ENCODE results near the gene MYO9A. TPM values are rescaled to one million over a fixed set of nuclear protein-coding genes. Genes with fewer than 3 reads are reported as not detected.
"Not testable (repeated sequence)": the region's sequence is repeated elsewhere in the genome, so short reads cannot be mapped to it uniquely, and the experiment has no call there.

Gene MYO9A
- total RNA-seq, 1 experiment from 2014 or later, result 41.6 TPM

- intact Hi-C loops (cut with micrococcal nuclease; ENCODE audit: unreplicated experiment) (no loop called here), in situ Hi-C loops (cut with HindIII; ENCODE audit: low pct_unique_long_range_greater_than_20kb, low sequenced_read_pairs) (no loop called here)
- no TSS peak for BruUV-seq (replicated peaks)
- Histone ChIP-seq H3K4me3 (ENCODE audit: low read depth in 2 of 2, low read length in 2 of 2) (no peak overlapping the region), H3K36me3 (ENCODE audit: control insufficient read depth, insufficient read depth, low read length) (no peaks in the 10 kb centered on the region), H3K27ac (ENCODE audit: low read length) (no peak overlapping the region), H3K4me1 (ENCODE audit: control insufficient read depth, insufficient read depth, low read length) (no peaks in the 10 kb centered on the region), H3K27me3 (ENCODE audit: control insufficient read depth, insufficient read depth, low read length) (no peaks in the 10 kb centered on the region), H3K9me3 (ENCODE audit: control insufficient read depth, insufficient read depth, low read depth, low read length) (no peaks in the 10 kb centered on the region)
- no peak for DNase-seq (ENCODE audit: low read depth, low spot score)
- ChIA-PET POLR2A (no interaction called here), CTCF (no interaction called here)
- TF ChIP-seq POLR2AphosphoS5 (IDR thresholded peaks at IDR 0.05; ENCODE audit: low read depth, low read length) (no peak), REST (IDR thresholded peaks at IDR 0.05; ENCODE audit: insufficient read depth in 1 of 2, low read depth in 2 of 2, low read length in 1 of 2) (no peak), TCF7L2 (IDR thresholded peaks at IDR 0.05; ENCODE audit: low read depth, low read length) (no peak), SIN3A (IDR thresholded peaks at IDR 0.05; ENCODE audit: borderline replicate concordance, insufficient read depth, low read depth, low read length) (no peak)
- TF ChIP-seq, protein P1, sequence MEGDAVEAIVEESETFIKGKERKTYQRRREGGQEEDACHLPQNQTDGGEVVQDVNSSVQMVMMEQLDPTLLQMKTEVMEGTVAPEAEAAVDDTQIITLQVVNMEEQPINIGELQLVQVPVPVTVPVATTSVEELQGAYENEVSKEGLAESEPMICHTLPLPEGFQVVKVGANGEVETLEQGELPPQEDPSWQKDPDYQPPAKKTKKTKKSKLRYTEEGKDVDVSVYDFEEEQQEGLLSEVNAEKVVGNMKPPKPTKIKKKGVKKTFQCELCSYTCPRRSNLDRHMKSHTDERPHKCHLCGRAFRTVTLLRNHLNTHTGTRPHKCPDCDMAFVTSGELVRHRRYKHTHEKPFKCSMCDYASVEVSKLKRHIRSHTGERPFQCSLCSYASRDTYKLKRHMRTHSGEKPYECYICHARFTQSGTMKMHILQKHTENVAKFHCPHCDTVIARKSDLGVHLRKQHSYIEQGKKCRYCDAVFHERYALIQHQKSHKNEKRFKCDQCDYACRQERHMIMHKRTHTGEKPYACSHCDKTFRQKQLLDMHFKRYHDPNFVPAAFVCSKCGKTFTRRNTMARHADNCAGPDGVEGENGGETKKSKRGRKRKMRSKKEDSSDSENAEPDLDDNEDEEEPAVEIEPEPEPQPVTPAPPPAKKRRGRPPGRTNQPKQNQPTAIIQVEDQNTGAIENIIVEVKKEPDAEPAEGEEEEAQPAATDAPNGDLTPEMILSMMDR (IDR thresholded peaks at IDR 0.05), result no peak
- ATAC-seq, result no peak
Measured at GRCh38 chr15:72074335-72075060, 43.5 kb downstream of the MYO9A start.

DNA sequence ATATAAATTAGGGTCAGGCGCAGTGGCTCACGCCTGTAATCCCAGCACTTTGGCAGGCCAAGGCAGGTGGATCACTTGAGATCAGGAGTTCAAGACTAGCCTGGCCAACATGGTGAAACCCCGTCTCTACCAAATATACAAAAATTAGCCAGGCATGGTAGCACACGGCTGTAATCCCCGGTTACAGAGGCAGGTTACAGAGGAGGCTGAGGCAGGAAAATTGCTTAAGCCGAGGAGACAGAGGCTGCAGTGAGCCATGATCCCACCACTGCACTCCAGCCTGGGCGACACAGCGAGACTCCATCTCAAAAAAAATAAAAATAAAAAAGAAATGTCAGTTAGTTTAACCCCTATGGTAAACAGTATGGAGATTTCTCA lies 46.5 kb downstream of the MYO9A start:
- BruUV-seq (replicated peaks); H3K27me3 ChIP-seq (ENCODE audit: control insufficient read depth, insufficient read depth, low read length); H3K4me1 ChIP-seq (ENCODE audit: control insufficient read depth, insufficient read depth, low read length); intact Hi-C loops (cut with micrococcal nuclease; ENCODE audit: unreplicated experiment); CTCF ChIA-PET; in situ Hi-C loops (cut with HindIII; ENCODE audit: low pct_unique_long_range_greater_than_20kb, low sequenced_read_pairs); H3K4me3 ChIP-seq (ENCODE audit: low read depth in 2 of 2, low read length in 2 of 2); DNase-seq (ENCODE audit: low read depth, low spot score); H3K36me3 ChIP-seq (ENCODE audit: control insufficient read depth, insufficient read depth, low read length); POLR2A ChIA-PET; ATAC-seq; H3K27ac ChIP-seq (ENCODE audit: low read length); H3K9me3 ChIP-seq (ENCODE audit: control insufficient read depth, insufficient read depth, low read depth, low read length): not testable (repeated sequence)

- no TSS peak for BruUV-seq (replicated peaks)
- POLR2A ChIA-PET, result interaction anchor here (0.6 kb wide), 1 partner anchor 363 kb away, joined by 4 read pairs; no protein-coding TSS in a partner anchor
- TF ChIP-seq, protein P1 (IDR thresholded peaks at IDR 0.05), result no peak
- no peak for TF ChIP-seq SIN3A (IDR thresholded peaks at IDR 0.05; ENCODE audit: borderline replicate concordance, insufficient read depth, low read depth, low read length)
- TF ChIP-seq REST (IDR thresholded peaks at IDR 0.05; ENCODE audit: insufficient read depth in 1 of 2, low read depth in 2 of 2, low read length in 1 of 2), result no peak
- TF ChIP-seq TCF7L2 (IDR thresholded peaks at IDR 0.05; ENCODE audit: low read depth, low read length), result no peak
- TF ChIP-seq POLR2AphosphoS5 (IDR thresholded peaks at IDR 0.05; ENCODE audit: low read depth, low read length), result no peak
- H3K36me3 ChIP-seq (ENCODE audit: control insufficient read depth, insufficient read depth, low read length), result no peaks in the 10 kb centered on the region
- no peak overlapping the region for H3K27ac ChIP-seq (ENCODE audit: low read length)
- H3K9me3 ChIP-seq (ENCODE audit: control insufficient read depth, insufficient read depth, low read depth, low read length), result no peaks in the 10 kb centered on the region
- no peaks in the 10 kb centered on the region for H3K4me1 ChIP-seq (ENCODE audit: control insufficient read depth, insufficient read depth, low read length)
- intact Hi-C loops (cut with micrococcal nuclease; ENCODE audit: unreplicated experiment), result no loop called here
- ATAC-seq (no peak), DNase-seq (ENCODE audit: low read depth, low spot score) (no peak)
- no peak overlapping the region for H3K4me3 ChIP-seq (ENCODE audit: low read depth in 2 of 2, low read length in 2 of 2)
- CTCF ChIA-PET, result no interaction called here
- in situ Hi-C loops (cut with HindIII; ENCODE audit: low pct_unique_long_range_greater_than_20kb, low sequenced_read_pairs), result no loop called here
- H3K27me3 ChIP-seq (ENCODE audit: control insufficient read depth, insufficient read depth, low read length), result no peaks in the 10 kb centered on the region
Measured at GRCh38 chr15:72070817-72071447, 47.0 kb downstream of the MYO9A start.

Measured in Panc1 (cell line).